ENCODE data around the gene AHDC1. TPM values are rescaled to one million over a fixed set of nuclear protein-coding genes. Genes with fewer than 3 reads are reported as not detected.

The AHDC1 gene
- total RNA-seq = 10 to 100 TPM; 26.3 to 27.6 TPM

- CTCF ChIA-PET = interaction anchor here (1.0 to 25.3 kb wide), 12 partner anchors 15 to 303 kb away, joined by 3 to 533 read pairs (median 22); partner anchors contain the start of gene IFI6
- Mint-ChIP-seq H3K4me1 (ENCODE audit: low read depth) (peaks cover 41% of the 10 kb centered on the region), H3K4me3 (peak within 1 kb of the TSS; percentile 93), H3K27ac (peak within 1 kb of the TSS; percentile 85), H3K27me3 (no peaks in the 10 kb centered on the region), H3K36me3 (ENCODE audit: low read depth) (no peaks in the 10 kb centered on the region), H3K9me3 (no peaks in the 10 kb centered on the region)
- intact Hi-C loops (cut with micrococcal nuclease) = loop anchor here (10.0 kb wide), 1 partner anchor 121 kb away; the partner anchor contains the start of gene FAM76A
- DNase-seq = peak; percentile 96
- peak; percentile 79 for ATAC-seq
- TF ChIP-seq CTCF (IDR thresholded peaks at IDR 0.05) = no peak
- POLR2A ChIA-PET = interaction anchor here (0.8 to 1.8 kb wide), 6 partner anchors 13 to 186 kb away, joined by 3 to 5 read pairs (median 4); no protein-coding TSS in a partner anchor
Observed at GRCh38 chr1:27603681-27604578, at the start of gene AHDC1. Gene AHDC1, minus strand, starts transcription at chr1:27604144. Its CDS starts 52,029 bp downstream, at chr1:27552115.

- no peak for ATAC-seq
- Mint-ChIP-seq H3K36me3 (ENCODE audit: low read depth) (no peaks in the 10 kb centered on the region), H3K27me3 (no peaks in the 10 kb centered on the region), H3K4me3 (no peak overlapping the region), H3K4me1 (ENCODE audit: low read depth) (peaks cover 17% of the 10 kb centered on the region), H3K27ac (no peak overlapping the region), H3K9me3 (no peaks in the 10 kb centered on the region)
- CTCF ChIA-PET = interaction anchor here (1.1 to 2.7 kb wide), 2 partner anchors 8 to 17 kb away, joined by 4 to 11 read pairs; no protein-coding TSS in a partner anchor
- DNase-seq = no peak
- intact Hi-C loops (cut with micrococcal nuclease) = no loop called here
- POLR2A ChIA-PET = interaction anchor here (0.6 to 1.7 kb wide), 4 partner anchors 8 to 269 kb away, joined by 3 to 6 read pairs (median 4); partner anchors contain the start of gene CD164L2
- TF ChIP-seq CTCF (IDR thresholded peaks at IDR 0.05) = no peak
Observed at GRCh38 chr1:27652111-27652864, 48.3 kb upstream of the AHDC1 start.

GRCh38 chr1:27650539-27651175, 46.7 kb upstream of the AHDC1 start:
- DNase-seq (no peak), ATAC-seq (peak; percentile 45)
- Mint-ChIP-seq H3K27ac (peak overlapping the region; percentile 67), H3K36me3 (ENCODE audit: low read depth) (no peaks in the 10 kb centered on the region), H3K4me3 (no peak overlapping the region), H3K4me1 (ENCODE audit: low read depth) (peaks cover 17% of the 10 kb centered on the region), H3K27me3 (no peaks in the 10 kb centered on the region), H3K9me3 (no peaks in the 10 kb centered on the region)
- no peak for TF ChIP-seq CTCF (IDR thresholded peaks at IDR 0.05)
- intact Hi-C loops (cut with micrococcal nuclease) = no loop called here
- ChIA-PET POLR2A (interaction anchor here (0.7 to 0.9 kb wide), 2 partner anchors 10 to 30 kb away, joined by 3 to 4 read pairs; no protein-coding TSS in a partner anchor), CTCF (interaction anchor here (1.0 to 3.0 kb wide), 8 partner anchors 11 to 318 kb away, joined by 3 to 16 read pairs (median 6); partner anchors contain the start of gene AHDC1)

GRCh38 chr1:27650171-27650538, 46.2 kb upstream of the AHDC1 start:
- Mint-ChIP-seq H3K36me3 (ENCODE audit: low read depth) (no peaks in the 10 kb centered on the region), H3K4me3 (no peak overlapping the region), H3K27ac (peak overlapping the region; percentile 67), H3K9me3 (no peaks in the 10 kb centered on the region), H3K4me1 (ENCODE audit: low read depth) (peaks cover 17% of the 10 kb centered on the region), H3K27me3 (no peaks in the 10 kb centered on the region)
- intact Hi-C loops (cut with micrococcal nuclease) = no loop called here
- ChIA-PET POLR2A (interaction anchor here (0.7 to 3.6 kb wide), 2 partner anchors 12 to 29 kb away, joined by 4 to 12 read pairs; no protein-coding TSS in a partner anchor), CTCF (interaction anchor here (1.0 to 3.0 kb wide), 8 partner anchors 11 to 317 kb away, joined by 3 to 16 read pairs (median 6); partner anchors contain the start of gene AHDC1)
- TF ChIP-seq CTCF (IDR thresholded peaks at IDR 0.05) = no peak
- ATAC-seq = no peak
- no peak for DNase-seq

All from activated CD8-positive, alpha-beta T cell treated with anti-CD3 and anti-CD28 coated beads for 36 hours (primary cell).